ENCODE measurements around the gene SOX11. TPM values are rescaled to one million over a fixed set of nuclear protein-coding genes. Genes with fewer than 3 reads are reported as not detected.

The SOX11 gene
- total and polyA plus RNA-seq, 7 donors, result under 0.01 to 3.6 (median 2.7) TPM; not detected in 1

- no peak for TF ChIP-seq CTCF (IDR thresholded peaks at IDR 0.05)
- TF ChIP-seq POLR2A (IDR thresholded peaks at IDR 0.05), result no peak
- no peak for TF ChIP-seq POLR2AphosphoS5 (IDR thresholded peaks at IDR 0.05)
- no peak for TF ChIP-seq EP300 (IDR thresholded peaks at IDR 0.05)
- WGBS, 2 donors, result 91% methylated on average over 6 of the region's 6 CpGs
- Histone ChIP-seq H3K4me3 (no peak overlapping the region), H3K9me3 (no peaks in the 10 kb centered on the region), H3K4me1 (no peaks in the 10 kb centered on the region), H3K27ac (no peak overlapping the region), H3K27me3 (no peaks in the 10 kb centered on the region), H3K36me3 (no peaks in the 10 kb centered on the region)
- intact Hi-C loops (cut with DNase I), result no loop called here
- no peak for DNase-seq
Observed at GRCh38 chr2:5683471-5683870, 8.7 kb upstream of the SOX11 start.

GRCh38 chr2:5685225-5685624, 7.0 kb upstream of the SOX11 start:
- Histone ChIP-seq H3K9me3 (no peaks in the 10 kb centered on the region), H3K27me3 (peaks cover 0 to 14% (median 0%) of the 10 kb centered on the region in 3 donors), H3K27ac (no peak overlapping the region), H3K4me3 (no peak overlapping the region), H3K4me1 (no peaks in the 10 kb centered on the region), H3K36me3 (no peaks in the 10 kb centered on the region)
- no peak for DNase-seq
- intact Hi-C loops (cut with DNase I), result no loop called here
- 61 to 78% methylated on average over 9 of the region's 9 CpGs for WGBS, 2 donors
- TF ChIP-seq EP300 (IDR thresholded peaks at IDR 0.05), result no peak
- no peak for TF ChIP-seq POLR2A (IDR thresholded peaks at IDR 0.05)
- no peak for TF ChIP-seq POLR2AphosphoS5 (IDR thresholded peaks at IDR 0.05)
- TF ChIP-seq CTCF (IDR thresholded peaks at IDR 0.05), result no peak

GRCh38 chr2:5686068-5686467, 6.1 kb upstream of the SOX11 start:
- Histone ChIP-seq H3K27ac (no peak overlapping the region), H3K9me3 (no peaks in the 10 kb centered on the region), H3K27me3 (peaks cover 0 to 23% (median 4%) of the 10 kb centered on the region in 3 donors), H3K36me3 (no peaks in the 10 kb centered on the region), H3K4me1 (peaks cover 0 to 5% (median under 1%) of the 10 kb centered on the region in 4 donors), H3K4me3 (no peak overlapping the region)
- no peak for DNase-seq
- no peak for TF ChIP-seq POLR2A (IDR thresholded peaks at IDR 0.05)
- no peak for TF ChIP-seq CTCF (IDR thresholded peaks at IDR 0.05)
- no peak for TF ChIP-seq POLR2AphosphoS5 (IDR thresholded peaks at IDR 0.05)
- no peak for TF ChIP-seq EP300 (IDR thresholded peaks at IDR 0.05)
- intact Hi-C loops (cut with DNase I), result no loop called here
- WGBS, 2 donors, result 36 to 53% methylated on average over 1 of the region's 1 CpG

- WGBS, 2 donors, result 73 to 75% methylated on average over 5 of the region's 5 CpGs
Observed at GRCh38 chr2:5686536-5686935, 5.6 kb upstream of the SOX11 start.

More at GRCh38 chr2:5686536-5686935, 5.6 kb upstream of the SOX11 start:
- DNase-seq, result no peak
- H3K4me3 ChIP-seq, result no peak overlapping the region
- H3K4me1 ChIP-seq, result peaks cover 0 to 10% (median 4%) of the 10 kb centered on the region in 4 donors
- peaks cover 0 to 27% (median 9%) of the 10 kb centered on the region in 3 donors for H3K27me3 ChIP-seq
- intact Hi-C loops (cut with DNase I), result no loop called here
- no peak overlapping the region for H3K27ac ChIP-seq
- H3K9me3 ChIP-seq, result no peaks in the 10 kb centered on the region
- no peaks in the 10 kb centered on the region for H3K36me3 ChIP-seq
- no peak for TF ChIP-seq EP300 (IDR thresholded peaks at IDR 0.05)
- TF ChIP-seq POLR2A (IDR thresholded peaks at IDR 0.05), result no peak
- no peak for TF ChIP-seq CTCF (IDR thresholded peaks at IDR 0.05)
- TF ChIP-seq POLR2AphosphoS5 (IDR thresholded peaks at IDR 0.05), result no peak
